SKM-1 (cell line): ENCODE results near the gene ACSF3.
"Not testable (repeated sequence)": the region's sequence is repeated elsewhere in the genome, so short reads cannot be mapped to it uniquely, and the experiment has no call there.

Source experiments
- DNase-seq: peaks from one replicate; lab custom pipeline; 2025; ENCODE audit not compliant: unreplicated experiment; lab: John Stamatoyannopoulos, UW

ACSF3 gene

DNA sequence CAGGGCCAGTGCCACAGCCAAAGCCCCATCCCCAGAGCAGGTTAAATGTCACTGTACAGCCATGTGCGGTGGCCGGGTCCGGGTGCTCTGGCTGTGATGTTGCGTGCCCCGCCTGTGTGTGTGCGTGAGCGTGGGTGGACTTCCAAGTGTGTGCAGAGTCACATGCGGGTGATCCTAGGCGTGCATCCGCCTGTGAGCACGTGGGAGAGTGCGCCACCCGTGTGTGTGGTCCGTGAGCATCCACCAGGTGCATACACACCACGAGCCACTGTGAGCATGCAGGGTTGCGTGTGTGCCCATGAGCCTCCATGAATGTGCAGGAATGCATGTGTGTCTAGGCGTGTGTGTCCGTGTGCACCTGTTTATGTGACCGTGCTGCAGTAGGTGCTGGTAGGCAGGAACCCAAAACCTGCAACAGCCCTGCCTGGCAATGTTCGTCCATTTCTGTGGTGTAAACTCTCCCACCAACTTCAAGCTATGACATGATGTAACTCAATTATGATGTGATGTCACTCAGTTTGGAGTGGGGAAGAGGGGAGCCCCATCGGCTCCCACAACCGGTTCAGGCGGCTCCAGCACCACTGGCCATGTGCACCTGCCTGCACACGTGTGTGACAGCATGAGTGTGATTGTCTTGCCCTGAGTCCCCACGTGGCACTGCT, 37.6 kb upstream of the ACSF3 start:
- DNase-seq: no peak

DNA sequence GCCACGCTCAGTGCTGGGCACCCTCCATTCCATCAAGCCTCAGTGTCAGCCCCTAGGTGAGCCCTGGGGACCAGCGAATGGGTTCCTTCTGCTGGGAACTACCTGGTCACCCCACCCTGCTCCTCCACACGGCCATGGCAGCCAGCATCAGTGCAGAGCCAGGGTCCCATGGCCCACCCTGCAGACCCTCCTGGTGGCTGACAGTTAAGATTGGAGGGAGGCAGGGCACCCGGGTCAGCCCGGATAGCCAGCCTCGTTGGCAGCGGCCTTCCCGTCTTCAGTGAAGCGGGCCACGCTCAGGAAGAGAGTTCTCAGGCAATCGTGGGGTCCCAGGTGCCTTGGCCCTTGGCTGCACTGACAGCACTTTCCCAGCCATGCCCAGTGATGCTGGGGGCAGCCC, 37.1 kb upstream of the ACSF3 start:
- no peak for DNase-seq

GRCh38 chr16:89057738-89058137, 35.9 kb upstream of the ACSF3 start:
- DNase-seq: no peak

DNA sequence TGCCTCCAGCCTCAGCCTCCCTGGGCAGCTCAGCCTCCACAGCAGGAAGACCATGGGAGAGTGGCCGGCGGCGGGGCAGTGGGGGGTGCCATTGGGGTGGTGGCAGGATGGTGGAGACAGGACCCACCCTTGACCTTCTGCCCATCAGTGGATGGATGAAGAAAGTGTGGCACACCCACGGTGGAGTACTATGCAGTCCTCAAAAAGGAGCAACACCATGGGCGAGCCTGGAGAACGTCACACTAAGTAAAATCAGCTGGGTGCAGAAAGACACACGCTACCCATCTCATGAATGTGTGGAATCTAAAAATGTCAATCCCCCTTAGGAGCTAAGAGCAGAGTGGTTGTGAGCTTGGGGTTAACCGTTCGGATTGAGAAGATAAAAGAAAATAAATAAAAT, 34.8 kb upstream of the ACSF3 start:
- DNase-seq: no peak

DNA sequence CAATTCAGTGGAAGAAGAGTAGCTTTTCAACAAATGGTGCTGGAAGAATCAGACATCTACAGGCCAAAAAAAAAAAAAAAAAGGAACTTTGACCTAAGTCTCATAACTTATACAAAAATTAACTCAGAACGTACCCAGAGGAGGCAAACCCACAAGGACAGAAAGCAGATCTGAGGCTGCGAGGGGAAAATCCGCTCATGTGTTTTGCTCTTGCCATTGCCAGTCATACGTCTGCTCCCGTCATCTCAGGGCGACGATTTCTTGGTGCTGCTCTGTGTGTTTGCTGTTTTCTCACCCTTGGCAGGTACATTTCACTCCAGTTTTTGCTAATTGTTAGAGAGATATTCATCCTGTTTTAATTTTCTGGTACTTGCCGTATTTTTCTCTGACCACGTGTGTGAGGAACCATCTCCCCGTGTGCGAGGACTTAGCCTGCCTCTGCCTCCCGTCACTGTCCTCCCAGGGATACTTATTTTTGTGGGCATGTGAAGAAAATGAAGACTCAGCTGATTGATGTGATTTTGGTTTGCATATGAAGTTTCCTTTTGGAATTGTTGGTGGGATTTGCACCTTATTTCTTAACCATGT, 33.4 kb upstream of the ACSF3 start:
- DNase-seq: no peak

DNA sequence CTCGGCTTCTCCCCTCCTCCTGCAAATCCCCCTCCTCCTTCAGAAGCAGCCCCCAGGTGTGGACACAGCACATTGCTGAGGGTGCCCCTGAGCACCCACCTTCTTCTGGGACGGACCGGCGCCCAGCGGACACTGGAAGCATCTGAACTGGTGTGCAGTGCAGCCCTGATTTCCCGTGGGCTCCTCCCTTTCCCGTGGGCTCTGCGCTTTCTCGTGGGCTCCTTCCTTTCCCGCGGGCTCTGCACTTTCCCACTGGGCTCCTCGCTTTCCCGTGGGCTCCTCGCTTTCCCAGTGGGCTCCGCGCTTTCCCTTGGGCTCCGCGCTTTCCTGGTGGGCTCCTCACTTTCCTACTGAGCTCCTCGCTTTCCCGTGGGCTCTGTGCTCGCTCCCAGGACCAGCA, 32.6 kb upstream of the ACSF3 start:
- no peak for DNase-seq

GRCh38 chr16:89061590-89062380, 31.9 kb upstream of the ACSF3 start:
- DNase-seq: no peak

GRCh38 chr16:89062389-89063345, 31.0 kb upstream of the ACSF3 start:
- DNase-seq: no peak

- DNase-seq: no peak
Measured at GRCh38 chr16:89063768-89064320, 29.8 kb upstream of the ACSF3 start.

DNA sequence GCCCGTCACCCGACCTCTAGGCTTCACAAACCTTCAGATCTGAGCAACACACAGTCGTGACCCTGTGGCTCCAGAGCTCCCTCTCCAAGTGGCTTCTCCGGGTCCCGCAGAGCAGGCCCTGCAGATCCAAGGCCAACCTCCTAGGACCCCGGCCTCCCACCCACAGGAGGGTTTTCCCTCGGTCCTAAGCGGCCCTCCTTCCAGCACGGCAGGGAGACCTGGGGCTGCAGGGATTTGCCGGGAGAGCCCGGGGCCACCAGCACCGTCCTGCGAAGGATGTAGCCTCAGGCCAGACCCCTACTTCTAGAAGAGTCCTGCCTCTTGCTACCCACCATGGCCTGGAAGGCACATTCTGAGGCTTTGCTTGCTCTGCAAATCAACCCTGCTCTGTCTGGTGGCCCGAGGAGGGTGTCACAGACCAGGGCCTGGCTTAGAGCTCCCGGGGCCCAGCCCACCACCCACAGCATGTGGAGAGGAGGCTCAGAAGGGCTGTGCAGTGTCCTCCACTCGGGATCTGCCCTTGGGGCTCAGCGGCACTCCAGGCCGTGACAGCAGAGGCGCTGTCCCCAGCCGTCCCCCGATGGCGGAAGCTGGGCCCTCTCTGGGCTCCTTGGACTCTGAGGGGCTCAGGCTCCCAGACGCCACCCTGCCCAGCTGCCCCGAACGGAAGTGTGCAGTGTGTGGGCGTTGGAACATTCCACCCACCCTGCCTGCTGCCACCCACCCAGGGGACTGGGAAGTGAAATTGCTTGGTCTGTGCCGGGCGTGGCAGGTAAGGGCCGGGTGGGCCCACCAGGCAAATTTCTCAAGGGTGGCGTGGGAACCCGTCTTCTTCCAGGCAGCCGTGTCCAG, 28.8 kb upstream of the ACSF3 start:
- no peak for DNase-seq

GRCh38 chr16:89065458-89065822, 28.2 kb upstream of the ACSF3 start:
- no peak for DNase-seq

- DNase-seq: no peak
Measured at GRCh38 chr16:89066721-89067120, 26.9 kb upstream of the ACSF3 start.

GRCh38 chr16:89067677-89068443, 25.8 kb upstream of the ACSF3 start:
- no peak for DNase-seq

DNA sequence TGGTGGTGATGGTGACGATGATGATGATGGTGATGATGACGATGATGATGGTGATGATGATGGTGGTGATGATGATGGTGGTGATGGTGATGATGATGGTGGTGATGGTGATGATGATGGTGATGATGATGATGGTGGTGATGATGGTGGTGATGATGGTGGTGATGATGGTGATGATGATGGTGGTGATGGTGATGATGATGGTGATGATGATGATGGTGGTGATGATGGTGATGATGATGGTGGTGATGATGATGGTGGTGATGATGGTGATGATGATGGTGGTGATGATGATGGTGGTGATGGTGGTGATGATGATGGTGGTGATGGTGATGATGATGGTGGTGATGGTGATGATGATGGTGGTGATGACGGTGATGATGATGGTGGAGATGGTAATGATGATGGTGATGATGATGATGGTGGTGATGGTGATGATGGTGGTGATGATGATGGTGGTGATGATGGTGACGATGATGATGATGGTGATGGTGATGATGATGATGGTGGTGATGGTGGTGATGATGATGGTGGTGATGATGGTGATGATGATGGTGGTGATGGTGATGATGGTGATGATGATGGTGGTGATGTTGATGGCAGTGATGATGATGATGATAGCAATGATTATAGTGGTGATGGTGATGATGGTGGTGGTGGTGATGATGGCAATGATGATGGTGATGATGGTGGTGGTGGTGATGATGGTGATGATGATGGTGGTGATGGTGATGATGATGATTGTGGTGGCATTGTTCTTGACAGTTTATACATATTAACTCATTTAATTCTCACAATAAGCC, 24.6 kb upstream of the ACSF3 start:
- not testable (repeated sequence) for DNase-seq

GRCh38 chr16:89069920-89070319, 23.7 kb upstream of the ACSF3 start:
- no peak for DNase-seq

- no peak for DNase-seq
Measured at GRCh38 chr16:89070590-89070989, 23.1 kb upstream of the ACSF3 start.

- no peak for DNase-seq
Measured at GRCh38 chr16:89071686-89072547, 21.7 kb upstream of the ACSF3 start.
